GM08714 (cell line): Measurements from ENCODE around the gene MAP3K6.

Experiments used
- H3K4me3 ChIP-seq: fragments of 200-500 bp; sonication (Bioruptor generic); 2 replicates; pipeline ENCODE4 v1.5.1; 2014; ENCODE audit warnings: mild to moderate bottlenecking, low read length, inconsistent platforms
- ZNF274 ChIP-seq: IDR thresholded peaks from 2 replicates; pipeline ENCODE4 v1.6.1; 2012; ENCODE audit warnings: mild to moderate bottlenecking, low read depth, low read length

The MAP3K6 gene

GRCh38 chr1:27306892-27307761 is 59.6 kb downstream of the MAP3K6 start:
- no peak overlapping the region for H3K4me3 ChIP-seq

GRCh38 chr1:27306071-27306470 is 60.7 kb downstream of the MAP3K6 start:
- no peak for TF ChIP-seq ZNF274
- no peak overlapping the region for H3K4me3 ChIP-seq

More at GRCh38 chr1:27306892-27307761, 59.6 kb downstream of the MAP3K6 start:
- no peak for TF ChIP-seq ZNF274
